Frontal cortex (tissue), 4 donors: ENCODE measurements around the gene FGL2. TPM values are rescaled to one million over a fixed set of nuclear protein-coding genes. Genes with fewer than 3 reads are reported as not detected.
"Not testable (repeated sequence)": the region's sequence is repeated elsewhere in the genome, so short reads cannot be mapped to it uniquely, and the experiment has no call there.

ENCODE experiments used
- DNase-seq, 2 donors: peaks; one replicate each; pipeline ENCODE4 v3.0.0; 2012; ENCODE audit warnings: low spot score in 2 of 2
- FAIRE-seq: peaks from 2 replicates; lab custom pipeline; 2012; peaks lifted over from hg19 to GRCh38; lab: Jason Lieb, UNC
- total RNA-seq: library from RNA; depleted of rRNA; stranded (reverse); fragments of >200 nt; gene quantifications from one replicate; pipeline ENCODE4 v1.2.3, GENCODE V29; 2014
- donor health status: control.
- donor health status: control.
- donor health status: control.

Gene FGL2
- total RNA-seq, 1 donor from 2014 or later: 2.9 TPM

- not testable (repeated sequence) for DNase-seq, FAIRE-seq
These were observed 27.0 kb downstream of the FGL2 start for GRCh38 chr7:77172437-77173172.

- not testable (repeated sequence) for DNase-seq
These were observed 28.5 kb downstream of the FGL2 start for GRCh38 chr7:77171073-77171472.

GRCh38 chr7:77157446-77157845 is 42.2 kb downstream of the FGL2 start:
- DNase-seq (no peak), FAIRE-seq (no peak)

More at GRCh38 chr7:77171073-77171472, 28.5 kb downstream of the FGL2 start:
- not testable (repeated sequence) for FAIRE-seq

GRCh38 chr7:77157034-77157433 is 42.6 kb downstream of the FGL2 start:
- not testable (repeated sequence) for DNase-seq, FAIRE-seq

GRCh38 chr7:77155601-77156377 is 43.8 kb downstream of the FGL2 start:
- FAIRE-seq, DNase-seq: not testable (repeated sequence)

GRCh38 chr7:77154917-77155464 is 44.6 kb downstream of the FGL2 start:
- DNase-seq, FAIRE-seq: not testable (repeated sequence)

- DNase-seq, FAIRE-seq: not testable (repeated sequence)
These were observed 47.4 kb downstream of the FGL2 start for GRCh38 chr7:77152232-77152631.

Other genes with a start within 250 kb of the FGL2 start
- gene SPDYE17, start 167.5 kb downstream of the FGL2 start, total RNA-seq: not detected
- gene SPDYE18, start 137.3 kb downstream of the FGL2 start, total RNA-seq: 0.82 TPM
- gene CCDC146, start 77.2 kb downstream of the FGL2 start, total RNA-seq: 15.9 TPM
- gene GSAP, start 216.5 kb upstream of the FGL2 start, total RNA-seq: 9.0 TPM